Endothelial cell of umbilical vein (primary cell): Measurements from ENCODE around the gene RAD51B.

Experiments
- EZH2 ChIP-seq: IDR thresholded peaks from 2 replicates; pipeline ENCODE4 v1.6.1; 2012; ENCODE audit warnings: borderline replicate concordance, low read depth, mild to moderate bottlenecking, moderate library complexity, low read length, inconsistent platforms; ENCODE audit not compliant: severe bottlenecking
- FOS ChIP-seq: IDR thresholded peaks from 2 replicates; pipeline ENCODE4 v1.6.1; 2011; ENCODE audit warnings: mild to moderate bottlenecking, low read length, moderate library complexity, borderline replicate concordance; ENCODE audit not compliant: insufficient read depth
- POLR2A ChIP-seq: IDR thresholded peaks from 2 replicates; pipeline ENCODE4 v1.6.1; 2012; ENCODE audit warnings: low read depth, mild to moderate bottlenecking, control low read depth, low read length
- POLR2AphosphoS5 ChIP-seq: IDR thresholded peaks from 2 replicates; pipeline ENCODE4 v1.6.1; 2012; ENCODE audit warnings: low read depth, mild to moderate bottlenecking, control low read depth, low read length, moderate library complexity; ENCODE audit not compliant: insufficient read depth
- TF ChIP-seq, protein P1 (sequence below), 2 donors: IDR thresholded peaks; 1 replicate in 1 of 2; 2 replicates in 1 of 2; pipeline ENCODE4 v1.5.1; 2011; ENCODE audit warnings: low read length in 2 of 2, mild to moderate bottlenecking in 2 of 2, moderate library complexity in 2 of 2, control low read depth in 1 of 2, inconsistent platforms in 1 of 2, low read depth in 1 of 2; ENCODE audit not compliant: insufficient read depth in 1 of 2; ENCODE audit errors: extremely low read depth in 1 of 2

DNA sequence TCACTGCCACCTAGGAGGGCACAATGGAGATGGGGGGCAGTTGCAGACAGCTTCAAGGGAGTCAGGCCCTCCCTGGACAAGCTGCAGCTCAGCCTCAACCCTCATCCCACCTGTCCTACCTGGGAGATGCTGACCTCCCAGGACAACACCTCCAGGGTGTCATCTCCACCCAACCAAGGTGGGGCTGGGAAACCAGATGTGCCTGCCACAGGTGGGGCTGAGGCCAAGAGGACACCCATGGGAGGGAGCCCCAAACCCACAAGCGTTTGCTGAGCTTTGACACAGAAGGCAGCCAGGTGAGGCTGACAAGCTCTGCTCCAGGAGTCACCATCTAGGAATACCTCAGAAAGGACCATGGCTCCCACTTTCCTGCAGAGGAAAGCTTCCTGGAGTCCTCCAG, 941.8 kb downstream of the RAD51B start:
- TF ChIP-seq EZH2, result no peak
- TF ChIP-seq POLR2AphosphoS5, result no peak
- TF ChIP-seq, protein P1, sequence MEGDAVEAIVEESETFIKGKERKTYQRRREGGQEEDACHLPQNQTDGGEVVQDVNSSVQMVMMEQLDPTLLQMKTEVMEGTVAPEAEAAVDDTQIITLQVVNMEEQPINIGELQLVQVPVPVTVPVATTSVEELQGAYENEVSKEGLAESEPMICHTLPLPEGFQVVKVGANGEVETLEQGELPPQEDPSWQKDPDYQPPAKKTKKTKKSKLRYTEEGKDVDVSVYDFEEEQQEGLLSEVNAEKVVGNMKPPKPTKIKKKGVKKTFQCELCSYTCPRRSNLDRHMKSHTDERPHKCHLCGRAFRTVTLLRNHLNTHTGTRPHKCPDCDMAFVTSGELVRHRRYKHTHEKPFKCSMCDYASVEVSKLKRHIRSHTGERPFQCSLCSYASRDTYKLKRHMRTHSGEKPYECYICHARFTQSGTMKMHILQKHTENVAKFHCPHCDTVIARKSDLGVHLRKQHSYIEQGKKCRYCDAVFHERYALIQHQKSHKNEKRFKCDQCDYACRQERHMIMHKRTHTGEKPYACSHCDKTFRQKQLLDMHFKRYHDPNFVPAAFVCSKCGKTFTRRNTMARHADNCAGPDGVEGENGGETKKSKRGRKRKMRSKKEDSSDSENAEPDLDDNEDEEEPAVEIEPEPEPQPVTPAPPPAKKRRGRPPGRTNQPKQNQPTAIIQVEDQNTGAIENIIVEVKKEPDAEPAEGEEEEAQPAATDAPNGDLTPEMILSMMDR (IDR thresholded peaks at IDR 0.05; ENCODE audit: extremely low read depth in 1 of 2, insufficient read depth in 1 of 2, low read depth in 1 of 2, low read length in 2 of 2), result no peak
- TF ChIP-seq FOS, result no peak
- TF ChIP-seq POLR2A, result no peak
